Esophagus squamous epithelium (tissue), 4 donors: ENCODE data around the gene SV2C.

ENCODE experiments used
- POLR2A ChIP-seq, 4 donors: fragments of 450-650 bp; IDR thresholded peaks; one replicate each; pipeline ENCODE4 v1.6.1; 2017; ENCODE audit warnings: antibody characterized with exemption in 4 of 4, mild to moderate bottlenecking in 4 of 4, moderate library complexity in 3 of 4
- TF ChIP-seq, protein P1 (sequence below), 6 experiments: fragments of 450-650 bp in 4 of 6; fragments of 200-600 bp in 2 of 6; sonication (generic) in 2 of 6; IDR thresholded peaks; one replicate each; pipeline ENCODE4 v1.5.1; 2016 to 2019; ENCODE audit warnings: antibody characterized with exemption in 6 of 6, mild to moderate bottlenecking in 4 of 6, moderate library complexity in 4 of 6

GRCh38 chr5:76379316-76379715 lies 296.1 kb downstream of the SV2C start:
- TF ChIP-seq, protein P1, sequence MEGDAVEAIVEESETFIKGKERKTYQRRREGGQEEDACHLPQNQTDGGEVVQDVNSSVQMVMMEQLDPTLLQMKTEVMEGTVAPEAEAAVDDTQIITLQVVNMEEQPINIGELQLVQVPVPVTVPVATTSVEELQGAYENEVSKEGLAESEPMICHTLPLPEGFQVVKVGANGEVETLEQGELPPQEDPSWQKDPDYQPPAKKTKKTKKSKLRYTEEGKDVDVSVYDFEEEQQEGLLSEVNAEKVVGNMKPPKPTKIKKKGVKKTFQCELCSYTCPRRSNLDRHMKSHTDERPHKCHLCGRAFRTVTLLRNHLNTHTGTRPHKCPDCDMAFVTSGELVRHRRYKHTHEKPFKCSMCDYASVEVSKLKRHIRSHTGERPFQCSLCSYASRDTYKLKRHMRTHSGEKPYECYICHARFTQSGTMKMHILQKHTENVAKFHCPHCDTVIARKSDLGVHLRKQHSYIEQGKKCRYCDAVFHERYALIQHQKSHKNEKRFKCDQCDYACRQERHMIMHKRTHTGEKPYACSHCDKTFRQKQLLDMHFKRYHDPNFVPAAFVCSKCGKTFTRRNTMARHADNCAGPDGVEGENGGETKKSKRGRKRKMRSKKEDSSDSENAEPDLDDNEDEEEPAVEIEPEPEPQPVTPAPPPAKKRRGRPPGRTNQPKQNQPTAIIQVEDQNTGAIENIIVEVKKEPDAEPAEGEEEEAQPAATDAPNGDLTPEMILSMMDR (IDR thresholded peaks at IDR 0.05), result no peak
- no peak for TF ChIP-seq POLR2A (IDR thresholded peaks at IDR 0.05)
